Epithelial cell of proximal tubule (primary cell): ENCODE measurements around the gene RAB3B. TPM values are rescaled to one million over a fixed set of nuclear protein-coding genes. Genes with fewer than 3 reads are reported as not detected.

Experiments used
- DNase-seq: peaks from one replicate; pipeline ENCODE4 v3.0.0-alpha.2; 2011; ENCODE audit warnings: low read depth
- H3K4me3 ChIP-seq: 2 replicates; pipeline ENCODE4 v1.5.1; 2011; ENCODE audit warnings: low read depth, mild to moderate bottlenecking, low read length
- CTCF ChIP-seq: conservative IDR thresholded peaks from 2 replicates; pipeline ENCODE4 v1.5.1; 2012; ENCODE audit warnings: low read depth, mild to moderate bottlenecking, low read length
- total RNA-seq: library from RNA; depleted of rRNA; stranded (reverse); fragments of >200 nt; gene quantifications from 2 replicates; pipeline ENCODE4 v1.2.3, GENCODE V29; 2015

RAB3B gene
- total RNA-seq, 1 donor from 2014 or later, result 35.5 TPM

GRCh38 chr1:51945591-51945990 lies 44.9 kb downstream of the RAB3B start:
- no peak for TF ChIP-seq CTCF
- no peak for DNase-seq

DNA sequence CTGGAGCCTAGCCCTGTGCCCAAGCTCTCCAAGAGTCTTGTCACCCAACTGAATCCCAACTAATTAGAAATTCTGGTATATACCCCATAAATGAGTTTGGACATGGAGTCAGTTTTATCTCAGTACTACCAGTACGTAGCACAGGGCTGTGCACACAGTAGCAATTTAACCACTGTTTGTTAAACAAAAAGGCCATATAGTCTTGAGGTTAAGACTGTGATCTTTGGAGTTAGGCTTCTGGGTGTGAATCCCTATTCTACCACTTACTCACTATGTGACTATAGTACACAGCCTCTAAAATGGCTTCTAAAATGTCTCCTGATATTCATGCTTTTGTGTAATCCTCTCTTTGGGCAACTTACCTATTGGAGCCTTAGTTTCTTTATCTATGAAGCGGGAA lies 48.2 kb downstream of the RAB3B start:
- H3K4me3 ChIP-seq, result no peak overlapping the region
- TF ChIP-seq CTCF, result no peak
- DNase-seq, result no peak

More at GRCh38 chr1:51945591-51945990, 44.9 kb downstream of the RAB3B start:
- no peak overlapping the region for H3K4me3 ChIP-seq

- no peak for TF ChIP-seq CTCF
- no peak for DNase-seq
- H3K4me3 ChIP-seq, result no peak overlapping the region
Measured at GRCh38 chr1:51941528-51941927, 49.0 kb downstream of the RAB3B start.

DNA sequence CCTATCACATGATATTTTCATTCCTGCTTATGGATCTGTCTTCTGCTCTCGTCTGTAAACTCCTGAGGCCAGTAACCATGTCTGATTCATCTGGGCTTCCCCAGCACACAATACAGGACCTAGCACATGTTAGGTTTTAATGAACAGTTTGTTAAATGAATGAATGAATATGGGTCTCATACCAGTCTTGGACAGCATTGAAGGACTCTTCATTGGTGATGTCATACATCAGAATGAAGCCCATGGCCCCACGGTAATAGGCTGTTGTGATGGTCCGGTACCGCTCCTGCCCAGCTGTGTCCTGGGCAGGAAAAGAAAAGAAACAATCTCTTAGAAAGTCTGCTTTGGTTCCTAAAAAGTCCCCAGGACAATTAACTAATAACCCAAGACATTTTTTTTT lies 53.4 kb downstream of the RAB3B start:
- no peak for DNase-seq
- no peak overlapping the region for H3K4me3 ChIP-seq
- TF ChIP-seq CTCF, result no peak

- TF ChIP-seq CTCF, result no peak
- no peak for DNase-seq
- no peak overlapping the region for H3K4me3 ChIP-seq
Measured at GRCh38 chr1:51936531-51936930, 54.0 kb downstream of the RAB3B start.

GRCh38 chr1:51933344-51933743 lies 57.2 kb downstream of the RAB3B start:
- no peak for TF ChIP-seq CTCF
- no peak overlapping the region for H3K4me3 ChIP-seq
- DNase-seq, result no peak

GRCh38 chr1:51930329-51930728 lies 60.2 kb downstream of the RAB3B start:
- no peak for TF ChIP-seq CTCF
- no peak overlapping the region for H3K4me3 ChIP-seq
- DNase-seq, result no peak
